Thoracic aorta (tissue), 2 donors: ENCODE data around the gene CYB561A3. TPM values are rescaled to one million over a fixed set of nuclear protein-coding genes. Genes with fewer than 3 reads are reported as not detected.

Experiments used
- ATAC-seq: fragments of 150-250 bp; one replicate; pipeline ENCODE4 v1.8.0; 2017; ENCODE audit warnings: low read depth; ENCODE audit not compliant: insufficient number of reproducible peaks, low FRiP score
- DNase-seq: peaks from one replicate; pipeline ENCODE4 v3.0.0-alpha.2; 2020; ENCODE audit warnings: low spot score
- H3K27ac ChIP-seq, 2 donors: fragments of 200-600 bp; sonication (generic); 1 replicate in 1 of 2; 2 replicates in 1 of 2; pipeline ENCODE4 v1.5.1; 2016; ENCODE audit warnings: mild to moderate bottlenecking in 2 of 2, moderate library complexity in 2 of 2
- H3K27me3 ChIP-seq: fragments of 200-600 bp; sonication (generic); replicated peaks from 2 replicates; pipeline ENCODE4 v1.6.0; 2016; ENCODE audit warnings: mild to moderate bottlenecking; ENCODE audit not compliant: insufficient read depth
- H3K36me3 ChIP-seq: fragments of 200-600 bp; sonication (generic); one replicate; pipeline ENCODE4 v1.5.1; 2016
- H3K4me1 ChIP-seq, 2 donors: fragments of 200-600 bp; sonication (generic); 1 replicate in 1 of 2; 2 replicates in 1 of 2; pipeline versions ENCODE4 v1.5.1 to v1.6.0; 2016; ENCODE audit warnings: low read depth in 2 of 2, mild to moderate bottlenecking in 1 of 2; ENCODE audit not compliant: control insufficient read depth in 1 of 2
- H3K4me3 ChIP-seq: fragments of 200-600 bp; sonication (generic); 2 replicates; pipeline ENCODE4 v1.5.1; 2016; ENCODE audit warnings: mild to moderate bottlenecking
- H3K9me3 ChIP-seq: fragments of 200-600 bp; sonication (generic); 2 replicates; pipeline ENCODE4 v1.5.1; 2016
- CTCF ChIP-seq: fragments of 200-600 bp; sonication (generic); IDR thresholded peaks from one replicate; pipeline ENCODE4 v1.5.1; 2019; ENCODE audit warnings: antibody characterized with exemption
- total RNA-seq, 2 donors: library from RNA; depleted of rRNA; stranded (reverse); fragments of >200 nt; gene quantifications; one replicate each; pipeline versions ENCODE4 v1.1.0 to v1.2.3, GENCODE V29; 2016

Gene CYB561A3
- total RNA-seq, 2 donors from 2014 or later, result 37.1 to 80.8 TPM

- DNase-seq (no peak), ATAC-seq (no peak)
- TF ChIP-seq CTCF, result no peak
- Histone ChIP-seq H3K9me3 (no peaks in the 10 kb centered on the region), H3K4me1 (peaks cover 0 to 3% of the 10 kb centered on the region in 2 donors), H3K4me3 (no peak overlapping the region), H3K27me3 (no peaks in the 10 kb centered on the region), H3K27ac (no peak overlapping the region), H3K36me3 (peaks cover 27% of the 10 kb centered on the region)
Measured at GRCh38 chr11:61368646-61369045, 7.0 kb upstream of the CYB561A3 start.

- DNase-seq (no peak), ATAC-seq (no peak)
- H3K9me3 ChIP-seq, result no peaks in the 10 kb centered on the region
- H3K27me3 ChIP-seq, result no peaks in the 10 kb centered on the region
- peaks cover 27% of the 10 kb centered on the region for H3K36me3 ChIP-seq
- H3K4me3 ChIP-seq, result no peak overlapping the region
- H3K27ac ChIP-seq, result peak overlapping the region in 1 of 2 donors; percentile 79
- peaks cover 5 to 15% of the 10 kb centered on the region in 2 donors for H3K4me1 ChIP-seq
- TF ChIP-seq CTCF, result no peak
Measured at GRCh38 chr11:61367406-61367805, 5.7 kb upstream of the CYB561A3 start.

GRCh38 chr11:61364012-61364675, 2.5 kb upstream of the CYB561A3 start:
- H3K9me3 ChIP-seq, result no peaks in the 10 kb centered on the region
- no peak for ATAC-seq
- H3K4me1 ChIP-seq, result peaks cover 13 to 31% of the 10 kb centered on the region in 2 donors
- H3K27ac ChIP-seq, result no peak overlapping the region
- TF ChIP-seq CTCF, result no peak
- no peaks in the 10 kb centered on the region for H3K27me3 ChIP-seq
- DNase-seq, result no peak
- H3K4me3 ChIP-seq, result no peak overlapping the region
- peaks cover 27% of the 10 kb centered on the region for H3K36me3 ChIP-seq

- H3K27ac ChIP-seq, result peak overlapping the region; percentile 100
- H3K9me3 ChIP-seq, result no peaks in the 10 kb centered on the region
- peak overlapping the region; percentile 98 for H3K4me3 ChIP-seq
- DNase-seq (no peak), ATAC-seq (no peak)
- no peak for TF ChIP-seq CTCF
- no peaks in the 10 kb centered on the region for H3K27me3 ChIP-seq
- H3K4me1 ChIP-seq, result peaks cover 13 to 31% of the 10 kb centered on the region in 2 donors
- peaks cover 22% of the 10 kb centered on the region for H3K36me3 ChIP-seq
Measured at GRCh38 chr11:61362542-61362875, 827 bp upstream of the CYB561A3 start.

- Histone ChIP-seq H3K36me3 (peaks cover 10% of the 10 kb centered on the region), H3K4me1 (peaks cover 13 to 31% of the 10 kb centered on the region in 2 donors), H3K27ac (peak overlapping the region; percentile 100), H3K27me3 (no peaks in the 10 kb centered on the region), H3K9me3 (no peaks in the 10 kb centered on the region), H3K4me3 (peak overlapping the region; percentile 98)
- no peak for TF ChIP-seq CTCF
- no peak for ATAC-seq
- DNase-seq, result no peak
Measured at GRCh38 chr11:61361237-61361740, 393 bp downstream of the CYB561A3 start.
